GM19023 (cell line): ENCODE results near the gene HIPK3.
"Not testable (repeated sequence)": the region's sequence is repeated elsewhere in the genome, so short reads cannot be mapped to it uniquely, and the experiment has no call there.

Experiments
- ATAC-seq: cut with Tn5 transposase; IDR thresholded peaks from one replicate; pipeline ENCODE4 v1.9.1; 2021; ENCODE audit warnings: mild to moderate bottlenecking, moderate library complexity; ENCODE audit not compliant: unreplicated experiment

The HIPK3 gene

DNA sequence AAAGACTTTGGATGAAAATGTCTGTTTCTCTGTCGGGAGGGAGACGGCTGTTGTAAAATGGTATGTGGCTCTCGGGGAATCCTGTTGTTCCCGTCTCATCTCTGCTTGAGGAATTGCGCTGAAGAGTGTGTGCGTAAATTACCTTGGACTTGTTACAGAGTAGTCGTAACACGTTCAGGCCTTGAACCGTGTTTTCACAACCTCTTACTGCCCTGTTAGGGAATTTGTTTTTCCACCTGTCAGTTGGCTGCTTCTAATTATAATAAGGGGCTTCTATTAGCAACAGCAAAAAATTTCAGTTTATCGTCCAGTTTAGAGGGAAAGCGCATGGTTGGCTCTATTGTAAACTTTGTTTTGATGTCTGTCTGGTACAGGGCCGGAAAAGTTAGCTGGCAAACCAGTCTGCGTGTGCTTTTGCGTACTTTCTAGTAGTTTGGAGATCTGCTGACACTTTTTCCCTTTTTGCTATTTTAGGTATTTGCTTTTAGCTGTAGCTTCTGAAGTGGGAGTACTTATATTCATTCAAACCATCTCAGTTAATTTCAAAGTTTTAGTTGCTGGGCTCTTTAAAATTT lies 1.5 kb downstream of the HIPK3 start:
- peak; percentile 5 for ATAC-seq

DNA sequence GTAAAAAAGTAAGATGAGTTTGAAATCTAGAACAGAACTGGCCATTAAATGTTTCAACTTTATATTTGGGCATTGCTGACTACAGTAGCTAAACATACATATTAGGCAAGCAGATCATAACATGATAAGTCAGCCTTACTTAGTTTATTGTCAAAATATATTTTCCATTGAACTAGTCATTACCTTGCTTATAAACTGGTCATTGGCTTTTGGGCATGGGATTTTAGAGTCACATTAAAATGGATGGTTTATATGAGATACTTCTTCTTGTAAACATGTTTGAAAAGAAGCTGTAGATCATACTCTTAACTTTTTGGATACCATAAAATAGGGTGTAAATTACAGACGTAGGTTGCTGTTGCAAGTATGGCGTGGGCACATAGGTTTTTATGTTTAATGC lies 2.7 kb downstream of the HIPK3 start:
- no peak for ATAC-seq

GRCh38 chr11:33261350-33261749 lies 4.2 kb downstream of the HIPK3 start:
- not testable (repeated sequence) for ATAC-seq

DNA sequence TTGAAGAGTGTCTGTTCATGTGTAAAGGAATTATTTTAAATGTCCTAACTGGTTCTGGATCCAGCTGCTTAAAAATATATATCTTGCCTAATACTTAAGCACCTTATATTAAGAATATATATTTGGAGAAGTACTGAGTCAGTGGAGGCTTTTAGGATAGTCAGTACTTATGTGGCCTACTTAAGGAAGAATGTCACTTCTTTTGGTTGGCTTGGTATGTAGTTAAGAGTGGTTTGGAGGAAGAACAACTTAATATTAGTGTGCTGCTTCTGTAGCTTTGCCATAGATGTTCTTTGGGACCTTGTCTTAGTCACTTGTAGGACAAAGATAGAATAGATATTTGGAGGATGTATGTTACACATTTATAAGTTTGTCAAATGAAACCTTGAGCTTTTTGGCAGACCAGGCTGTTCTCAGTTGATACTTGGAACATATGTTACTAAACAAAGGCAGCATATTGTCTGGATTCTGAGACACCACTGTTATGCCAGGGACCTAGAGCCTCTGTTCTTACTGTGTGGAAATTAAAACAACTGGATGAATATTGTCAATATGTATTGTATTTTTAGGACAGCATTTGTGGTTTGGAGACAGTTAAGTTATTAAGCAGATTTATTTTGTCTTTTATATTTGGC lies 4.9 kb downstream of the HIPK3 start:
- no peak for ATAC-seq

DNA sequence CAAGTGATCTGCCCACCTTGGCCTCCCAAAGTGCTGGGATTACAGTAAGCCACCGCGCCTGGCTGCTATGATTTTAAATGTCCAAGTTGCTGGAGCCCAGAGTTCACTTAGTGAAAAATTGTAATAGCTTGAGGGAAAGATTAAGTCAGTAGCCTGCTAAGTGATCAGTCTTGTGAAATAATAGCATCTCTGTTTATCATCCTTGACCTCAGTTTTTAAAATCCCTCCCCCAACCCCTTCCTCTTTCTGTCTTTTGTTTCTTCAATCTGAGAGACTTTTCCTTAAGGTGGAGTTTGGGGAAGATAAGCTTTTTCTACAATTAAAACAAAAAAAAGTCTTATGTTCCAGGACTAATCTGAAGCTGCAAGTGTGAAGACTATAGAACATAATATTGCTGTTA lies 6.4 kb downstream of the HIPK3 start:
- ATAC-seq, result no peak

GRCh38 chr11:33264926-33265325 lies 7.7 kb downstream of the HIPK3 start:
- ATAC-seq, result no peak

- no peak for ATAC-seq
Observed at GRCh38 chr11:33266393-33267215, 9.4 kb downstream of the HIPK3 start.

DNA sequence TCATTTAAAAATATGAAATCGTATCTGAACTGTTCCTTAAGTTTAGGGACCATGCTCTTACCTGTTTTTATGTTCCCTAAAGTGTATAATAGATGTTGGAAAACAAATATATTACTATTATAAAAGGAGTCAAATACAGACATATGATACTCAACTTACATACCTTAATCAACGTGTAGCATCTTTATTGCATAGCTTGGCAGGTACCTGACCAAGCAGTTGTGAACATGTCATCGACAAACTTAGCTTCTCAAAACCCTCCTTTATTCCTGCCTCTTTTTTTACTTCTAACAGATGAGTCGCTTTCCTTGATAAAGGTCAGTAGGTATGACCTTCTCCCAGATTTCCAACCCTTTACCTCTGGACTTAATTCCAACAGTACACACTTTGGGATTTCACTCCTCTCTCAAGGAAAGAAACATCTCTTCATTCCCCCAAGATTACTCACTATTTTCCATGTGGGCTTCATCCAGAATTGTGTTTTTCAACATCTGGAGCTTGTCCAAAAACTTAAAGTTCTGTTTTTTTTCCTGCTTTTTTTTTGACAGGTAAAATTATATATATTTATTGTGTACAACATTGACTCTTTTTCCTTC lies 11.9 kb downstream of the HIPK3 start:
- ATAC-seq, result no peak

GRCh38 chr11:33269822-33270221 lies 12.6 kb downstream of the HIPK3 start:
- ATAC-seq, result no peak

GRCh38 chr11:33271059-33271458 lies 13.9 kb downstream of the HIPK3 start:
- ATAC-seq, result no peak

DNA sequence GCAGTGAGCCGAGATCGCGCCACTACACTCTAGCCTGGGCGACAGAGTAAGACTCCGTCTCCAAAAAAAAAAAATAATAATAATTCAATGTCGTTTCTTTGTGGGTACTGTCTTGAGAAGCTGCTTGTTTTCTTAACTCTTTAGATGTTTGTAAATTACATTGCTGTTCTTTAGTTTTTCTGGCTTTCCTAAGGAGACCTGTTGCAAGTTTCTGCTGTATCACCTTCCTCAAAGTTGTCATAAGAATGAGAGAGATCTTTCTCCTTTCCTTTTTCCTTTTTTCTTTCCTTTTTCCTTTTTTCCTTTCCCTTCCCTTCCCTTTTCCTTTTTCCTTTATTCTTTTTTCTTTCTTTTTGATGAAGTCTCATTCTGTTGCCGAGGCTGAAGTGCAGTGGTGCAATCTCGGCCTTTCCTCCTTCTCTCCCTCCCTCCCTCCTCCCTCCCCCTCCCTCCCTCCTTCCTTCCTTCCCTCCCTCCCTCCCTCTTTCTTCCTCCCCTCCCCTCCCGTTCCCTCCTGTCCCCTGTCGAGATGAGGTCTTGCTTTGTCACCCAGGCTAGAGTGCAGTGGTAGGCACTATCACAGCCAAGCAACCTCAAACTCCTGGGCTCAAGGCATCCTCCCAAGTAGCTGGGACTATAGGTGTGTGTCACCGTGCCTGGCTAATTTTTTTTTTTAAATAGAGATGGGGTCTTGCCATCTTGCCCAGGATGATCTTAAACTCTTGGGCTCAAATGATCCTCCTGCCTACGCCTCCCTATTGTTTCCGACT lies 15.3 kb downstream of the HIPK3 start:
- ATAC-seq, result no peak

- ATAC-seq, result no peak
Observed at GRCh38 chr11:33273656-33274055, 16.5 kb downstream of the HIPK3 start.

DNA sequence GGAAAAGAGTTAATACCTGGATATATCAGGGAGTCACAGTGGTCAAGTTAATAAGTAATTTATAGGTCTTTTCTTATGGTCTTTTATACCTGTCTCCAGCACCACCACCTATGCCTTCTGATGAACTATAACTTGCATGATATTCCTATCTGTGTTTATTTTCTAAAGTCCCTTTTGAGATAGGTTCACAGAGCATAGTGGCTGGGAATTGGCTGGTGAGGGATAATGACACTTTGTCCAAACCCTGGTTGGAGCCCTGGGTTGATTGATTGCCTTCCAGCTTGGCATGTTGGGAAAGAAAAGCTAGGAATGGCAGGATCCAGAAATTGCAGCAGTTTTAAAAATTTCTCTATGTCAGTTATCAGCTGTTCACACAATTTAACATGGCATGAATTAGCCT lies 23.2 kb downstream of the HIPK3 start:
- no peak for ATAC-seq

- no peak for ATAC-seq
Observed at GRCh38 chr11:33281758-33282157, 24.6 kb downstream of the HIPK3 start.

DNA sequence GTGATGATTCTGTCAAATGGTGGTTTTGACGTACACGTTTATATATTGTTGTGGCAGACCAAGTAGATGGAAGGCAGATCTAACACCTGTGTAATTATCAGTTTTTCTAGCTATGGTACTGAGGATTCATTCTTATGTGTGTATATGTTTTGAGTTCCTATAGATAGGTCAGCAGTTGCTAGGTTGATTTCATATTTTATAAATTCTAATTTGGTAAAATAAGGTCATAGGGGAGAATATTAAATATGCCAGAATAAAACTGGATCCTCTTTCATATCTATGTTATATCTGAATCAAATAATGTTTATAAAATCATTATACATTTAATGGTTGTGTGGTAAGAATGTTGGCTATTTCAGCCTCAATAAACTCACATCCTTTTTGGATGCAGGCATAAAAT lies 27.6 kb downstream of the HIPK3 start:
- ATAC-seq, result no peak

GRCh38 chr11:33290319-33290718 lies 33.1 kb downstream of the HIPK3 start:
- ATAC-seq, result no peak

DNA sequence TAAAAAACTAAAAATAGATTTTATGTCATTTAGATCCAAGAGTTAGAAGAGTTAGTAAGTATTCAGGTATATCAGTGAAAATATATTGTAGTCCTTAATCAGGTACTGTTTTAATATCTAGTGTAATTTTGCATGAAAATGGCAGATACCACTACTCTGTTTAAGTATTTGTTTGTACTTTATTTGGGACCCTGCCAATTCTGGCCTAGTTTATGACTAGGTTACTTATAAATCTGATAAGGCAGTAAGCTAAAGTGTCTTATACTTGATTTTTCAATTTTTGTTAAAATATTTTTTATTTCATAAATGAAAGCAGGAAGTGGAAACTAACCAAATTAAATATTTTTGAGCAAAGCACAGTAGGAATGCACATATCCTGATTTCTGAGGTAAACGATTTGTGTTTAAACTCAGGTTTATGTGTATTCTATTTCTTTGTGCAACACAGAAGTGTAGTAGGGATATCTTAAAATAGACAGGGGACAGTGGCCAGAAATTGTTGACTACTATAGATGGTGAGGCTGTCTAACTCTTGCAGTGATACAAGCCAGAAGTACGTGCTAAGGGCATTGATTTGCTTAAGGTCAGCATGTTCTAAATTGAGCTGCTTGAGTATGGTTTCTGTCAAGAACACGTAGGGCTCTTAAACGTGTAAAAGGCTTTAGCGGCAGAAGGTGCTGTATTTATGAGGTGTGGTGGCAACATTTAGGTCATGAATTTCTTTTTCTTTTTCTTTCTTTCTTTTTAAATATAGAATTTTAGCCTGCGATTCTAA lies 34.0 kb downstream of the HIPK3 start:
- ATAC-seq, result peak; percentile 96

DNA sequence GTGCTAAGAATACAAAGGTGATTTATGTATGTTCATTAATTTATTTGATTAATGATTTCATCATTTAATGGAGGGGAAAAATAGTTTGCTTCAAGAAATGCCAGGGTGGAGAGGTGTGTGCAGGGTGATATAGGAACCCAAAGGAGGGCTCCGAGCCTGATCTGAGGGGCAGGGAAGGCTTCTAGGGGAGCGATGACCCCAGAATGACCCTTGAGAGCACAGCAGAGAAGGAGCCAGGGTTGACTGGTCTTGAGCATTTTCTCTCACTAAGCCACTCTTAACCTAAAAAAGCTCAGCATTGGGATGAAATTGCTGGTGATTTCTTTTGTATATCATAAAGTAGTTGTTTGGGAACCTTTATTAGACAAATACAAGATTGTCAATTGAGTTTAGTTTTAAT lies 35.1 kb downstream of the HIPK3 start:
- no peak for ATAC-seq

DNA sequence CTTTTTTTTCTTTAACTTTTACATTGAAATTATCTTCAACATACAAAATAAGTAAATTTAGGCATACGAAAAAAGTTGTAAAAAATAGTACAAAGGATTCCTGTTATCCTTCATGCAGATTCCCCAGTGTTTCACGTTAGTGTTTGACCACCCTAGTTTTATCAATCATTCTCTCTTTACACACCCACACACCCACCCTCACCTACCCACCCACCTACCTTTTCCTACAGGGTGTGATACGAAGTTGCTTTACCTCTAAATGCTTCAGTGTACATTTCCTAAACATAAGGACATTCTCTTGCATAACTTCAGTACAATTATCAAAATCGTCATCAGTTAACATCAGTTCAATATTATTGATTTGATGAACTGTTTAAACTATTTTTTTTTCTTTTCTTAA lies 37.0 kb downstream of the HIPK3 start:
- no peak for ATAC-seq

DNA sequence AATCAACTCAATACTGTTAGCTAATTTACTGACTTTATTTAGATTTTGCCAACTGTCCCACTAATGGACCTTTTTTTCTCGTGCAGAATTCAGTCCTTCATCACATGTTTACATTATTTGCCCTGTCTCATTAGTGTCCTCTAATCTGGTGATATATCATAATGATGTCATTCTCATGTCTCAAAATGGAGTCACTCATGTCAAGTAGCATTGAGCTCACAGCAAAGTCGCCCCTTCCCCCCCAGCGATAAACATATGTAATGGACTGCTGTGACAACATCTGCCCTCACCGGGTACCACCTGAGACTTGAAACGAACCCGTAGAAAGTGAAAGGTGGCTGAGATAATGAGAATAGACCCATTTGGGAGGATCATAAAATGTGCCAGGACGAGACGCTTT lies 37.6 kb downstream of the HIPK3 start:
- no peak for ATAC-seq
